ENCODE data around the gene HDAC4. TPM values are rescaled to one million over a fixed set of nuclear protein-coding genes. Genes with fewer than 3 reads are reported as not detected.
A peak's percentile ranks its signal among the peaks of the same experiment; 100 is the strongest.

The HDAC4 gene
- total RNA-seq, 1 experiment from 2014 or later = 47.6 TPM

GRCh38 chr2:239405071-239405470, 4.3 kb upstream of the HDAC4 start:
- Histone ChIP-seq H3K36me3 (ENCODE audit: control insufficient read depth in 1 of 2, insufficient read depth in 2 of 2, low read length in 2 of 2) (no peaks in the 10 kb centered on the region), H3K9me2 (ENCODE audit: insufficient read depth) (no peaks in the 10 kb centered on the region), H3K4me1 (ENCODE audit: control insufficient read depth in 1 of 2, insufficient read depth in 2 of 2, low read length in 2 of 2) (peaks cover 7 to 14% of the 10 kb centered on the region in 2 experiments), H4K20me1 (ENCODE audit: insufficient read depth) (no peaks in the 10 kb centered on the region), H3K4me2 (ENCODE audit: low read length) (no peak overlapping the region), H3K4me3 (replicated peaks in 1 of 2; ENCODE audit: low read depth in 1 of 2, low read length in 2 of 2) (no peak overlapping the region), H3K27ac (ENCODE audit: low read depth, low read length) (no peak overlapping the region), H2AFZ (ENCODE audit: low read depth, low read length, poor library complexity, severe bottlenecking) (no peak overlapping the region), H3K27me3 (ENCODE audit: insufficient read depth, low read length) (no peaks in the 10 kb centered on the region), H3K79me2 (ENCODE audit: insufficient read depth, low read length) (no peaks in the 10 kb centered on the region; the same call in 1 of the 2 replicates), H3K9me3 (ENCODE audit: control insufficient read depth in 1 of 2, insufficient read depth in 1 of 2, low read depth in 1 of 2, low read length in 2 of 2) (no peaks in the 10 kb centered on the region), H3K9ac (ENCODE audit: low read length) (no peak overlapping the region)
- intact Hi-C loops (cut with micrococcal nuclease) = no loop called here
- POLR2A ChIA-PET = no interaction called here
- no peak for DNase-seq (ENCODE audit: low read depth, low spot score)
- no TSS peak for BruUV-seq (replicated peaks)
- TF ChIP-seq SP1 (IDR thresholded peaks at IDR 0.05; ENCODE audit: low read depth) = no peak
- CTCF ChIA-PET = no interaction called here
- ATAC-seq = no peak
- RAD21 ChIA-PET (ENCODE audit: low non-redundant PET in 1 of 2, low total read pairs in 2 of 2, uncharacterized antibody in 2 of 2, unreplicated experiment in 2 of 2) = no interaction called here

- peaks cover 24% of the 10 kb centered on the region for H3K79me2 ChIP-seq (ENCODE audit: insufficient read depth, low read length)
- RAD21 ChIA-PET (ENCODE audit: low non-redundant PET in 1 of 2, low total read pairs in 2 of 2, uncharacterized antibody in 2 of 2, unreplicated experiment in 2 of 2) = no interaction called here
- H2AFZ ChIP-seq (ENCODE audit: low read depth, low read length, poor library complexity, severe bottlenecking) = no peak overlapping the region
- no peaks in the 10 kb centered on the region for H3K9me3 ChIP-seq (ENCODE audit: control insufficient read depth in 1 of 2, insufficient read depth in 1 of 2, low read depth in 1 of 2, low read length in 2 of 2)
- no peaks in the 10 kb centered on the region for H3K27me3 ChIP-seq (ENCODE audit: insufficient read depth, low read length)
- no peaks in the 10 kb centered on the region for H3K9me2 ChIP-seq (ENCODE audit: insufficient read depth)
- peak overlapping the region; percentile 64 to 76 for H3K4me3 ChIP-seq (replicated peaks in 1 of 2; ENCODE audit: low read depth in 1 of 2, low read length in 2 of 2)
- peak overlapping the region; percentile 90 for H3K4me2 ChIP-seq (ENCODE audit: low read length)
- TF ChIP-seq REST (IDR thresholded peaks at IDR 0.05; ENCODE audit: low read depth) = no peak
- no peak for TF ChIP-seq SRF (IDR thresholded peaks at IDR 0.05; ENCODE audit: low read depth)
- TF ChIP-seq JUND (IDR thresholded peaks at IDR 0.05) = no peak
- TF ChIP-seq EGR1 (IDR thresholded peaks at IDR 0.05; ENCODE audit: low read depth) = no peak
- peak; percentile 41; the same call in 1 of the 2 replicates for TF ChIP-seq POLR2AphosphoS5 (IDR thresholded peaks at IDR 0.05; ENCODE audit: low read depth, low read length)
- TF ChIP-seq FOSL1 (IDR thresholded peaks at IDR 0.05; ENCODE audit: low read depth) = no peak
- ATAC-seq (no peak), DNase-seq (ENCODE audit: low read depth, low spot score) (no peak)
- no peaks in the 10 kb centered on the region for H3K36me3 ChIP-seq (ENCODE audit: control insufficient read depth in 1 of 2, insufficient read depth in 2 of 2, low read length in 2 of 2)
- H3K9ac ChIP-seq (ENCODE audit: low read length) = peak overlapping the region; percentile 92
- no TSS peak for BruUV-seq (replicated peaks)
- peaks cover 16 to 27% of the 10 kb centered on the region in 2 experiments for H3K4me1 ChIP-seq (ENCODE audit: control insufficient read depth in 1 of 2, insufficient read depth in 2 of 2, low read length in 2 of 2)
- no peak overlapping the region for H3K27ac ChIP-seq (ENCODE audit: low read depth, low read length)
- H4K20me1 ChIP-seq (ENCODE audit: insufficient read depth) = no peaks in the 10 kb centered on the region
- intact Hi-C loops (cut with micrococcal nuclease) = loop anchor here (5.0 kb wide), 1 partner anchor 155 kb away; no protein-coding TSS in a partner anchor
- POLR2A ChIA-PET = no interaction called here
- CTCF ChIA-PET = no interaction called here
Observed at GRCh38 chr2:239402666-239403065, 1.8 kb upstream of the HDAC4 start.
